GM03348 (cell line): ENCODE measurements around the gene TARDBP.
"Not testable (repeated sequence)": the region's sequence is repeated elsewhere in the genome, so short reads cannot be mapped to it uniquely, and the experiment has no call there.

ENCODE experiments used
- DNase-seq: peaks from one replicate; pipeline ENCODE4 v3.0.0; 2012; ENCODE audit warnings: low spot score

Gene TARDBP

GRCh38 chr1:11042995-11043874, 30.8 kb downstream of the TARDBP start:
- DNase-seq: no peak

- no peak for DNase-seq
Observed at GRCh38 chr1:11044086-11044848, 31.8 kb downstream of the TARDBP start.

- no peak for DNase-seq
Observed at GRCh38 chr1:11044849-11045427, 32.5 kb downstream of the TARDBP start.

GRCh38 chr1:11045428-11046269, 33.2 kb downstream of the TARDBP start:
- DNase-seq: no peak

GRCh38 chr1:11046270-11046566, 33.8 kb downstream of the TARDBP start:
- DNase-seq: no peak

GRCh38 chr1:11046625-11047365, 34.3 kb downstream of the TARDBP start, which contains the start of gene MASP2:
Gene MASP2, minus strand, starts transcription at chr1:11047239. Its CDS starts 32 bp downstream, at chr1:11047207.
- no peak for DNase-seq

- DNase-seq: not testable (repeated sequence)
Observed at GRCh38 chr1:11051121-11051520, 38.7 kb downstream of the TARDBP start.

GRCh38 chr1:11051781-11052511, 39.5 kb downstream of the TARDBP start:
- no peak for DNase-seq

- DNase-seq: no peak
Observed at GRCh38 chr1:11052839-11053757, 40.6 kb downstream of the TARDBP start.

GRCh38 chr1:11053758-11054137, 41.3 kb downstream of the TARDBP start:
- peak; percentile 53 for DNase-seq

- DNase-seq: no peak
Observed at GRCh38 chr1:11054181-11054580, 41.7 kb downstream of the TARDBP start.

GRCh38 chr1:11054666-11055065, 42.2 kb downstream of the TARDBP start:
- DNase-seq: no peak

- no peak for DNase-seq
Observed at GRCh38 chr1:11055676-11056075, 43.2 kb downstream of the TARDBP start.

GRCh38 chr1:11056504-11056903, 44.0 kb downstream of the TARDBP start:
- DNase-seq: no peak

- no peak for DNase-seq
Observed at GRCh38 chr1:11057477-11057876, 45.0 kb downstream of the TARDBP start.

- DNase-seq: no peak
Observed at GRCh38 chr1:11058026-11058425, 45.6 kb downstream of the TARDBP start.

GRCh38 chr1:11058595-11059154, 46.2 kb downstream of the TARDBP start:
- no peak for DNase-seq

- peak; percentile 54 for DNase-seq
Observed at GRCh38 chr1:11059155-11059967, 46.9 kb downstream of the TARDBP start.
